Lower lobe of right lung (tissue), 2 donors: ENCODE measurements around the gene ACTL8. TPM values are rescaled to one million over a fixed set of nuclear protein-coding genes. Genes with fewer than 3 reads are reported as not detected.
"Not testable (repeated sequence)": the region's sequence is repeated elsewhere in the genome, so short reads cannot be mapped to it uniquely, and the experiment has no call there.

Experiments
- ATAC-seq, 2 donors: fragments of 200-7000 bp; cut with Tn5 transposase; one replicate each; pipeline ENCODE4 v1.9.1; 2020 to 2022; ENCODE audit warnings: mild to moderate bottlenecking in 2 of 2, moderate library complexity in 2 of 2
- DNase-seq: peaks from one replicate; pipeline ENCODE4 v3.0.0-alpha.2; 2020
- H3K27ac ChIP-seq: fragments of 200-600 bp; one replicate; pipeline ENCODE4 v1.8.0; 2022
- H3K27me3 ChIP-seq: fragments of 200-600 bp; one replicate; pipeline ENCODE4 v1.8.0; 2022; ENCODE audit warnings: low read depth
- H3K36me3 ChIP-seq: fragments of 200-600 bp; one replicate; pipeline ENCODE4 v1.8.0; 2022; ENCODE audit warnings: mild to moderate bottlenecking
- H3K4me1 ChIP-seq: fragments of 200-600 bp; one replicate; pipeline ENCODE4 v1.8.0; 2022
- H3K4me3 ChIP-seq: fragments of 200-600 bp; one replicate; pipeline ENCODE4 v1.8.0; 2022; ENCODE audit warnings: mild to moderate bottlenecking
- H3K9me3 ChIP-seq: fragments of 200-600 bp; one replicate; pipeline ENCODE4 v1.8.0; 2022
- CTCF ChIP-seq: fragments of 200-600 bp; IDR thresholded peaks from one replicate; pipeline ENCODE4 v1.8.0; 2022; ENCODE audit warnings: antibody characterized with exemption, mild to moderate bottlenecking
- intact Hi-C: fragments of 100-400 bp; cut with DNase I; formaldehyde crosslinking; loops from one replicate; pipeline ENCODE4 v1.11.0; 2022
- total RNA-seq: library from RNA; stranded (reverse); fragmentation: NEBNext Ultra II Directional; extraction: Animal tissue kit (Norgen Biotek cat#: 25700); gene quantifications from one replicate; pipeline ENCODE4 v1.2.1, GENCODE V29; 2021
- donor health status: DM: no; HTN: yes; CAD: no; lungs with severe emphysema.

The ACTL8 gene
- total RNA-seq, 1 donor from 2014 or later: not detected

- no peaks in the 10 kb centered on the region for H3K4me1 ChIP-seq
- DNase-seq (no peak), ATAC-seq (no peak)
- no peak overlapping the region for H3K27ac ChIP-seq
- peaks cover 4% of the 10 kb centered on the region for H3K27me3 ChIP-seq
- intact Hi-C loops: no loop called here
- no peaks in the 10 kb centered on the region for H3K36me3 ChIP-seq
- no peak for TF ChIP-seq CTCF
- no peak overlapping the region for H3K4me3 ChIP-seq
- H3K9me3 ChIP-seq: no peaks in the 10 kb centered on the region
Observed at GRCh38 chr1:17743008-17743647, 12.0 kb upstream of the ACTL8 start.

GRCh38 chr1:17743925-17744324 is 11.2 kb upstream of the ACTL8 start:
- ATAC-seq (no peak), DNase-seq (no peak)
- no peak for TF ChIP-seq CTCF

GRCh38 chr1:17744666-17745478 is 10.3 kb upstream of the ACTL8 start:
- TF ChIP-seq CTCF: no peak
- intact Hi-C loops: no loop called here
- ATAC-seq: no peak

More at GRCh38 chr1:17743925-17744324, 11.2 kb upstream of the ACTL8 start:
- Histone ChIP-seq H3K9me3 (no peaks in the 10 kb centered on the region), H3K27ac (no peak overlapping the region), H3K36me3 (no peaks in the 10 kb centered on the region), H3K4me3 (no peak overlapping the region), H3K4me1 (no peaks in the 10 kb centered on the region), H3K27me3 (peaks cover 7% of the 10 kb centered on the region)
- intact Hi-C loops: no loop called here

GRCh38 chr1:17745479-17745955 is 9.6 kb upstream of the ACTL8 start:
- H3K9me3 ChIP-seq: no peaks in the 10 kb centered on the region
- no peak overlapping the region for H3K4me3 ChIP-seq
- no peak for TF ChIP-seq CTCF
- no peak for DNase-seq
- H3K27ac ChIP-seq: no peak overlapping the region
- intact Hi-C loops: no loop called here
- no peaks in the 10 kb centered on the region for H3K4me1 ChIP-seq
- no peak for ATAC-seq
- peaks cover 3% of the 10 kb centered on the region for H3K27me3 ChIP-seq
- no peaks in the 10 kb centered on the region for H3K36me3 ChIP-seq

More at GRCh38 chr1:17744666-17745478, 10.3 kb upstream of the ACTL8 start:
- Histone ChIP-seq H3K9me3 (no peaks in the 10 kb centered on the region), H3K4me1 (no peaks in the 10 kb centered on the region), H3K27ac (no peak overlapping the region), H3K36me3 (no peaks in the 10 kb centered on the region), H3K4me3 (no peak overlapping the region), H3K27me3 (peaks cover 3% of the 10 kb centered on the region)
- no peak for DNase-seq

- intact Hi-C loops: not testable (repeated sequence)
Observed at GRCh38 chr1:17746281-17746680, 8.9 kb upstream of the ACTL8 start.

GRCh38 chr1:17746920-17747319 is 8.2 kb upstream of the ACTL8 start:
- ATAC-seq: no peak
- Histone ChIP-seq H3K27me3 (peaks cover 3% of the 10 kb centered on the region), H3K9me3 (no peaks in the 10 kb centered on the region), H3K36me3 (no peaks in the 10 kb centered on the region), H3K4me1 (no peaks in the 10 kb centered on the region), H3K27ac (no peak overlapping the region), H3K4me3 (no peak overlapping the region)
- DNase-seq: no peak
- no peak for TF ChIP-seq CTCF
- intact Hi-C loops: no loop called here

More at GRCh38 chr1:17746281-17746680, 8.9 kb upstream of the ACTL8 start:
- not testable (repeated sequence) for H3K9me3 ChIP-seq, H3K4me3 ChIP-seq, DNase-seq, H3K27ac ChIP-seq, ATAC-seq, H3K4me1 ChIP-seq, H3K36me3 ChIP-seq, H3K27me3 ChIP-seq
